ENCODE results near the gene INTS3.

Gene INTS3

DNA sequence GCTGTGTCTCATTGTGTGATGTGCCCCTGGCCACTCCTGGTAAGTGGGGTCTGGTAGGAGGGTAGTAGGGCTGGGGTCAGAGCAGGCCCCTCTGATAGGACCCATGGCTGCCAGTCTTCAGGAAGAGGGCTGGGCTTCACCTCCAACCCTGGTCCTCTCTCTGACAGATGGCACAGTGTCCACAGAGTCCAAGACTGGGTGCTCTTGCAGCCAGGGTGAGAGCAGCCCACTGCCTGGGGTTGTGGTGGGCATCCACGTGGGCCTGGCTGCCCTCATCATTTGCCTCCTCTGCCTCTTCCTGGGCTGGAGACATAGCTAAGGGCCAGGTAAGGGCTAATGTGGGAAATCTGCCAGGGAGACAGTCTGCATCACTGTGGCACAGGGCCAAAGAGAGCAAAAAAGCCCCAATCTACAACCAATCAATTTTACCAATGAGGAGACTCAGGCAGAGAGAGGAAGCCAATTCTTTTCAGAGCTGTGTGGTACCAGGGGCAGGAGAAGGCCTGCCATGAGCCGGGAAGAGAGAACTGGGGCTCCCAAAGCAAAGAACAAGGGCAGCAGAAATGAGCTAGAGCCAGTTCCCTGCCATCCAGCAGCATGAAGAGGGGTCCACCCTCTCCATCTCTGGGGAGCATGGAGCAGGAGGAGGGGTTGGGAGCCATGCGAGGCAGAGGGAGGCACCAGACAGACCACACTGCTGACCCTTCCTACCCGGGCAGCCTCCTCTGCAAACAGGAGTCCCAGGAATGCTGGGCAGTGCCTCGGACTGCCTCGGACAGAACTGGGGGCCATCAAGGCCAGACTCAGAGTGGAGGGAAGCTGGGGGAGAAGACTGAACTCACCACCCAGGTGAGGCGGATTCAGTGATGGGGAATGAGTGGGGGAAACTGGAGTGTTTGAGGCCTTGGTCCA, 74.2 kb downstream of the INTS3 start:
- no peak for TF ChIP-seq ZFX (IDR thresholded peaks at IDR 0.05)
- TF ChIP-seq, protein P1, sequence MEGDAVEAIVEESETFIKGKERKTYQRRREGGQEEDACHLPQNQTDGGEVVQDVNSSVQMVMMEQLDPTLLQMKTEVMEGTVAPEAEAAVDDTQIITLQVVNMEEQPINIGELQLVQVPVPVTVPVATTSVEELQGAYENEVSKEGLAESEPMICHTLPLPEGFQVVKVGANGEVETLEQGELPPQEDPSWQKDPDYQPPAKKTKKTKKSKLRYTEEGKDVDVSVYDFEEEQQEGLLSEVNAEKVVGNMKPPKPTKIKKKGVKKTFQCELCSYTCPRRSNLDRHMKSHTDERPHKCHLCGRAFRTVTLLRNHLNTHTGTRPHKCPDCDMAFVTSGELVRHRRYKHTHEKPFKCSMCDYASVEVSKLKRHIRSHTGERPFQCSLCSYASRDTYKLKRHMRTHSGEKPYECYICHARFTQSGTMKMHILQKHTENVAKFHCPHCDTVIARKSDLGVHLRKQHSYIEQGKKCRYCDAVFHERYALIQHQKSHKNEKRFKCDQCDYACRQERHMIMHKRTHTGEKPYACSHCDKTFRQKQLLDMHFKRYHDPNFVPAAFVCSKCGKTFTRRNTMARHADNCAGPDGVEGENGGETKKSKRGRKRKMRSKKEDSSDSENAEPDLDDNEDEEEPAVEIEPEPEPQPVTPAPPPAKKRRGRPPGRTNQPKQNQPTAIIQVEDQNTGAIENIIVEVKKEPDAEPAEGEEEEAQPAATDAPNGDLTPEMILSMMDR (conservative IDR thresholded peaks at IDR 0.05), result no peak
- H3K27ac ChIP-seq, result no peak overlapping the region

DNA sequence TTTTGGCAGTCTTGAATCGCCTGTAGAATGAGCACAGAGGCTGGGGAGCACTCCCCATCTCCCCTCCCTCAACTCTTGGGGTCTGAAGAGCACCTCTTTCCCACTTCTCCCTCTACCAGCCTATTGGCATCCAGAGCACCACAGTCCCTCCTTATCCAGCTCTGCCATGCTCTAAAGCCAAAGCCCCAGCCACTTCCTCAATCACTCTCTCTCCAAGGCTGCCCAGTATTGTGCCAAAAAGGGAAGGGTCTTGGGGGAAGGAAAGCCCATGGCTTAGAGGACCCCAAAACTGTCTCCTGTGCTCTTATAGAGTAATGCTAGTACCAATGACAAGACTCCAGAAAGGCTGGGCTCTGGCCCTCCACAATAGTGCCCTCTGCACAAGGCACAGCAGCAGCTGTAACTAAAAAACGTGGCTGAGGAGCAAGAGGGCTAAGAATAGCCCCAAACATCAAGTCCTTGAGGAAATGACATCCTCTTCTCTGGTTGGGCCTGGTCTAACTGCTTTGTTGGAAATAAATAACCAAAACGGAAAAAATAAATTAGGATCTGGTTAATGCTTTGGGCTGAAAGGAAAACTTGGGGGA, 75.7 kb downstream of the INTS3 start:
- H3K27ac ChIP-seq, result no peak overlapping the region
- TF ChIP-seq ZFX (IDR thresholded peaks at IDR 0.05), result no peak
- TF ChIP-seq, protein P1 (conservative IDR thresholded peaks at IDR 0.05), result no peak

DNA sequence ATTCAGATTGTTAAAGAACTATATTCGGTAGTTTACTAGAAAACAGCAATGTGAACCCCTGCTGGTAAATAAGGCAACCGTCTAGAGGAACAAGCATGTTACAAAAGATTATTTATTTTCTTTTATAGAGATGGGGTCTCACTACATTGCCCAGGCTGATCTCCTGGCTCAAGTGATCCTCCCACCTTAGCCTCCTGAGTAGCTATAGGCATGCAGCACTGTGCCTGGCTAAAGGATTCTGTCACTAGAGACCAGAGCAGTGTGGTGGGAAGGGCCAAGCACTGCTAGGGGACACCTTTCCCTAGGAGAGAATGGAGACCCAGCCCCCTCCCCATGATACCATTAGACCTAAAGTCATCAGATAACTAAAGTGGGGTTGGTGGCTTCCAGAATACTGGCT, 76.3 kb downstream of the INTS3 start:
- no peak overlapping the region for H3K27ac ChIP-seq

DNA sequence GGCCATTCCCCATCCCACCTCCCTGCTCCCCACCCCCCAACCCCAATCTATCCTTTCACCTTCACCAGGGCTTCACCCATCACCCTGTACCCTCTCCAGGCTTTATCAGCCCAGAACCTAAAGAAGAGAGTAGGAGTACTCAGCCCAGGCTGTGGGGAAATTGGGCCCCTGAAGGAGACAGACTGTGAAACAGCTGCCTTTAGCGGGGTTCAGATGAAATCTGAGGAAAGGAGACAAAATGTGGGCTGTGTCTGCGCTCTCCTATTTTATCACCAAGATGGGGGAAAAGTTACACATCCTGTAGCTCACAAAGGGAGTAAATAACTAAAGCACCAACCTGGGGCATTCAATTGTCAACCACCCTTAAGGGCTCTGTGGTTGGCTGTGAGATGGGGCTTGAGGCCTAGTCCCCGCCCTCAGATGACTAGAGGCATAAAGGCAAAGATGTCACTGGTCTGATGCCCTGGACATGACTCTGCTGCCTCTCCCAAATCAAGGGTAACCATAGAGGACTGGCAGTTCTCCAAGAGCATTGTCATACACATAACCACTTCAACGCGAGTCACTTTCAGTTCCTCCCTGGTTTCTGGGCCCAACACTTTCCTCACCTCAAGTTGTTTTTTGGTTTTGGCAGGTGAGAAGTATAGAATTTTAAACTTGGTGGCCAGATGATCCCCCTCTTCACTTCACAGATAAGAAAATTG, 77.3 kb downstream of the INTS3 start:
- no peak overlapping the region for H3K27ac ChIP-seq
- no peak for TF ChIP-seq ZFX (IDR thresholded peaks at IDR 0.05)
- TF ChIP-seq, protein P1 (conservative IDR thresholded peaks at IDR 0.05), result no peak

More for the DNA sequence above, 76.3 kb downstream of the INTS3 start:
- no peak for TF ChIP-seq ZFX (IDR thresholded peaks at IDR 0.05)
- TF ChIP-seq, protein P1 (conservative IDR thresholded peaks at IDR 0.05), result no peak

DNA sequence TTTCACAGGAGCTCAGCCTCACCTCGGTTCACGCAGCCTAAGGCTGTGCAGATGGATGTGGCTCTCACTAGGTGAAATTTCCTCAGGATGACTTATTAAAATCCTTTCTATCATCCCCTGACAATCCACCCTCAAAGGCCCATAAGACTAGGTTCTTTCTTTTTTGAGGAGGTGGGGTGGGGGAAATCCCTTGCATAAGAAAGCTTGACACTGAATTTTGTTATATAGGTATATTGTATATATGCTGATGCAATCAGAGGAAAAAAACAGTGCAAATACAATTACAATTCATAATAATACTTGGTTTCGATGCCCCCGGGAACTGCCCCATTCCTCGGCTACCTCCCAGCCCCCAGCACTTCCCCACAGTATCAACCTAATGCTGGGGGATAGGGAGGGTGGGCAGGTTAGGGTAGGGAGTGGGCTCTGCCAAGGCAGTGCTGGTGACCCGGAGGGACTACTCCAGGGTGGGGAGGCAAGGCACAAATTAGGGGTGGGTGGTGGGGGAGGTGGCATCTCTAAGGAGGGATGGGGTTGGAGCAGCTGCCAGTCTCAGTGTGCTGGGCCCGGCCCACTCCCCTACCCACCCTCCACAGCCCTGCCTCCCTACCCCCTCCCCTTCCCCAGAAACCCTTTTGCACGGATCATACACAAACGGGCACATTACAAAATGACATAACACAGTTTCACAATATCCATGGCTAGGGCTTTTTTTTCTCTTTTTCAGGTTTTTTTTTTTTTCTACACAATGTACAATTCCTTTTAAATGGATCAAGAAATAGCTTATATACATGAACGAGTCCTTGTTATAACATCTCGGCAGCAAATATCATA, 78.3 kb downstream of the INTS3 start:
- no peak overlapping the region for H3K27ac ChIP-seq
- TF ChIP-seq, protein P1 (conservative IDR thresholded peaks at IDR 0.05), result no peak
- no peak for TF ChIP-seq ZFX (IDR thresholded peaks at IDR 0.05)

DNA sequence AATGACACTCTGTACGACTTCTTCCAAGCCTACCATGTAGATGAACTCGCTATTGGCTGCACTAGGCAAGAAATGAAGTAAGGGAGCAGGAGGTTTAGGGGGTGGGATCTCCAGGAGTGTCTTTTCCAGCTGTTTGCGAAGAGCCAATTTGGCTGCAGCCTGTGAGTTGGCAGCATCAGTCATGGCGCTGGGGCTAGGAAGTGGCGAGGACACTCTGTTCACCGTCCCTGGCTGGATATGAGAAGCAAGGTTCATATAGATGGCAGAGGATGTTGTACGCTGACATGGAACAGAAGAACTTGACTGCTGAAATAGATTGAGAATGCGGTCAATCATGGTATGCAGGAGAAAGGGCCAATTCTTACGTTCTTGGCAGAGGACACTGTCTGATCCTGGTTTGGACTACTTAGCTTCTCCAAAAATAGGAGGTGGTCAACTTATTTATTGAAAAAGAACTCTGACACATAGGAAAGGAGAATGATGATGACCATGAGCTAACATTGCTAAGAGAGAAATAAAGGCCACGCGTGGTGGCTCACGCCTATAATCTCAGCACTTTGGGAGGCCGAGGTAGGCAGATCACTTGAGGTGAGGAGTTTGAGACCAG, 88.5 kb downstream of the INTS3 start:
- no peak overlapping the region for H3K27ac ChIP-seq
- TF ChIP-seq, protein P1 (conservative IDR thresholded peaks at IDR 0.05), result no peak
- TF ChIP-seq ZFX (IDR thresholded peaks at IDR 0.05), result no peak
